GM23248 (cell line): ENCODE data around the gene ATP1B4. TPM values are rescaled to one million over a fixed set of nuclear protein-coding genes. Genes with fewer than 3 reads are reported as not detected.
A peak's percentile ranks its signal among the peaks of the same experiment; 100 is the strongest.

ENCODE experiments used
- DNase-seq: peaks from one replicate; pipeline ENCODE4 v3.0.0-alpha.2; 2015
- H2AFZ ChIP-seq: fragments of 200-600 bp; sonication (generic); 2 replicates; pipeline ENCODE4 v1.6.1; 2016; ENCODE audit warnings: antibody characterized with exemption
- H3F3A ChIP-seq: fragments of 200-600 bp; sonication (generic); 2 replicates; pipeline ENCODE4 v1.6.1; 2016; ENCODE audit warnings: mild to moderate bottlenecking, antibody characterized with exemption, mixed run types; ENCODE audit not compliant: insufficient read depth
- H3K27ac ChIP-seq: fragments of 200-600 bp; sonication (generic); 2 replicates; pipeline ENCODE4 v1.5.1; 2016; ENCODE audit warnings: mild to moderate bottlenecking
- H3K27me3 ChIP-seq: fragments of 200-600 bp; sonication (generic); replicated peaks from 2 replicates; pipeline ENCODE4 v1.6.1; 2016; ENCODE audit warnings: mild to moderate bottlenecking; ENCODE audit not compliant: insufficient read depth
- H3K36me3 ChIP-seq: fragments of 200-600 bp; sonication (generic); 2 replicates; pipeline ENCODE4 v1.6.1; 2016; ENCODE audit warnings: low read depth, mild to moderate bottlenecking
- H3K4me1 ChIP-seq: fragments of 200-600 bp; sonication (generic); 2 replicates; pipeline ENCODE4 v1.6.1; 2016; ENCODE audit warnings: mild to moderate bottlenecking; ENCODE audit not compliant: insufficient read depth
- H3K4me2 ChIP-seq: fragments of 200-600 bp; sonication (generic); one replicate; pipeline ENCODE4 v1.6.1; 2016; ENCODE audit warnings: mild to moderate bottlenecking; ENCODE audit not compliant: unreplicated experiment
- H3K4me3 ChIP-seq: fragments of 200-600 bp; sonication (generic); 2 replicates; pipeline ENCODE4 v1.5.1; 2016; ENCODE audit warnings: mild to moderate bottlenecking
- H3K79me2 ChIP-seq: fragments of 200-600 bp; sonication (generic); 2 replicates; pipeline ENCODE4 v1.6.1; 2016; ENCODE audit warnings: mild to moderate bottlenecking; ENCODE audit not compliant: insufficient read depth
- H3K9ac ChIP-seq: fragments of 200-600 bp; sonication (generic); 2 replicates; pipeline ENCODE4 v1.6.1; 2016; ENCODE audit warnings: mild to moderate bottlenecking
- H3K9me2 ChIP-seq: fragments of 200-600 bp; sonication (generic); 2 replicates; pipeline ENCODE4 v1.6.1; 2016; ENCODE audit warnings: mixed run types, mild to moderate bottlenecking, moderate library complexity; ENCODE audit not compliant: insufficient read depth
- H3K9me3 ChIP-seq: fragments of 200-600 bp; sonication (generic); one replicate; pipeline ENCODE4 v1.6.1; 2017; ENCODE audit warnings: low read depth
- H4K20me1 ChIP-seq: fragments of 200-600 bp; sonication (generic); 2 replicates; pipeline ENCODE4 v1.6.0; 2016; ENCODE audit not compliant: insufficient read depth
- EZH2 ChIP-seq: fragments of 200-600 bp; sonication (generic); IDR thresholded peaks from 2 replicates; pipeline ENCODE4 v1.6.1; 2018; ENCODE audit warnings: antibody characterized with exemption, mild to moderate bottlenecking; ENCODE audit not compliant: insufficient read depth, poor library complexity, severe bottlenecking
- EZH2phosphoT487 ChIP-seq: fragments of 200-600 bp; sonication (generic); IDR thresholded peaks from 2 replicates; pipeline ENCODE4 v1.6.1; 2018; ENCODE audit warnings: antibody characterized with exemption, moderate library complexity, mild to moderate bottlenecking, low read depth; ENCODE audit not compliant: insufficient read depth
- WGBS, 2 experiments: methylation state at CpG; one replicate each; pipeline ENCODE4 v1.1.6; 2015 to 2017; ENCODE audit warnings: low lambda C conversion rate in 2 of 2, low coverage in 1 of 2; ENCODE audit errors: missing lambda C conversion rate in 2 of 2; 5-methylcytosine and 5-hydroxymethylcytosine counted together
- in situ Hi-C: fragments of 300-500 bp; cut with MboI; formaldehyde crosslinking; loops from 2 replicates; pipeline ENCODE4 v1.15.0; 2020
- polyA plus RNA-seq: library from polyadenylated mRNA; unstranded; fragments of >200 nt; fragmentation: Nextera tagmentation; extraction: Ambion mirVana; gene quantifications from 2 replicates; pipeline ENCODE4 v1.2.1, GENCODE V29; 2016
- total RNA-seq: library from RNA; depleted of rRNA; stranded (reverse); fragments of >200 nt; shearing (Covaris generic); gene quantifications from 2 replicates; pipeline ENCODE4 v1.2.3, GENCODE V29; 2014

Gene ATP1B4
- total and polyA plus RNA-seq, 2 experiments from 2014 or later: not detected

DNA sequence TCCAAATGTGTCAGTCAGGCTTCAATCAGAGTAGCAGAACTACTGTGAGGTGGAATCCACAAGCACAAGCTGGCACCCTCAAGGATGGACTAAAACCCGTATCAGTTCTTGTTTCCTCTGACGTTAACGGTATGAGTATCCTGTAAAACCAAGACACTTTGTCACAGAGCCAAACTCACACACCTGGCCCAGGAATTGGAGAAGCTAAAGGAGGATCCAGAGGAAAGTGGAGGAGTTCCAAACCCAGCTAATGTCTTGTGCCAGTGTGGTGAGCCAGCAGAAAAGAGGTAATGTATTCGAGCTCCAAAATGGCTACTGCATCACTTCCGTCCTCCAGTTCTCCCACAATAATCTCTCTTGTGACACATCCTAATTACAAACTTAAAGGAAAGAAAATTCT is 44.7 kb downstream of the ATP1B4 start:
- Histone ChIP-seq H2AFZ (no peak overlapping the region), H3K4me1 (no peaks in the 10 kb centered on the region), H3K4me3 (no peak overlapping the region), H3K79me2 (no peaks in the 10 kb centered on the region), H3K9ac (no peak overlapping the region), H3K9me2 (no peaks in the 10 kb centered on the region), H3F3A (no peaks in the 10 kb centered on the region), H3K36me3 (no peaks in the 10 kb centered on the region), H3K27me3 (no peaks in the 10 kb centered on the region), H3K27ac (no peak overlapping the region), H3K9me3 (no peaks in the 10 kb centered on the region), H3K4me2 (no peak overlapping the region), H4K20me1 (no peaks in the 10 kb centered on the region)
- TF ChIP-seq EZH2 (no peak), EZH2phosphoT487 (no peak)
- in situ Hi-C loops: no loop called here
- 56 to 75% methylated on average over 5 of the region's 5 CpGs for WGBS, 2 experiments
- DNase-seq: no peak

DNA sequence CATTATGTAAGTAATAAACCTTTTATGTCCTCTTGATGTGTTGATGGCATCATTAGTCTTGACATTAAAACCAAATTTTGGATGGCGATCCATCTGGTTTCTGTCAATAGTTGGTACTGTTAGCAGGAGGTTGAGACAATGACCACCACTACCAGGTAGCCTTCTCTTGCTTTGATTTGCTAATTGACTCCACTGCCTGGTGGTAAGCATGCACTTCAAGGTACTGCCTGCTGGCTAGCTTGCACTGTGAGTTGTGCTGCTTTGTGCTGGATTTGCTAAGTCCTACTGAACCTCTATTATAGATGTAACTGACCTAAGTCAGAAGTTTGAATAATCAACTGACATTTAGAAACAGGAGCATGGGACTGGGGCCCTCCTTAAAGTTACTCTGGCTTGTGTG is 46.3 kb downstream of the ATP1B4 start:
- Histone ChIP-seq H3K4me3 (no peak overlapping the region), H3K9me2 (no peaks in the 10 kb centered on the region), H3K27me3 (no peaks in the 10 kb centered on the region), H3K36me3 (no peaks in the 10 kb centered on the region), H3F3A (no peaks in the 10 kb centered on the region), H3K9me3 (no peaks in the 10 kb centered on the region), H3K4me2 (no peak overlapping the region), H3K9ac (no peak overlapping the region), H3K79me2 (no peaks in the 10 kb centered on the region), H3K27ac (no peak overlapping the region), H4K20me1 (no peaks in the 10 kb centered on the region), H2AFZ (no peak overlapping the region), H3K4me1 (no peaks in the 10 kb centered on the region)
- in situ Hi-C loops: no loop called here
- 0 to 5% methylated on average over 1 of the region's 1 CpG for WGBS, 2 experiments
- DNase-seq: no peak
- TF ChIP-seq EZH2phosphoT487: no peak
- TF ChIP-seq EZH2: no peak

DNA sequence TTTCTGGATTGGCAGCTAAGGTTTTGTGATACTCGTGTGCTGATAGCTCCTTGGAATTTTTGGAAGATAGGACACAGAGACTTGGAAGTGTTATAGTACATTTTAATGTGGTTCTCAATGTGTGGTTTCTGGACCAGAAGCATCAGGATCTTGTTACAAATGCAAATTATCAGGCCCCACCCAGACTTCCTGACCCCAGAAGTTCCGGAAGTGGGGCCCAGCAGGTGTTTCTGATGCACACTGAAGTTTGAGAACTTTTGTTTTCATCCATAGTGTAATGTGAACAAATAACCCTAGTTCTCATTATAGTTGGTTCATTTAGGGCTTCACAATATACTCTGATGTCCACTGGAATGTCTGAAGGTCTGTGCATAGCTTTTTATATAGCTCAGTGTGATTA is 57.6 kb downstream of the ATP1B4 start:
- no peak for TF ChIP-seq EZH2phosphoT487
- TF ChIP-seq EZH2: no peak
- in situ Hi-C loops: no loop called here
- WGBS, 2 experiments: 0 to 6% methylated on average over 2 of the region's 2 CpGs

DNA sequence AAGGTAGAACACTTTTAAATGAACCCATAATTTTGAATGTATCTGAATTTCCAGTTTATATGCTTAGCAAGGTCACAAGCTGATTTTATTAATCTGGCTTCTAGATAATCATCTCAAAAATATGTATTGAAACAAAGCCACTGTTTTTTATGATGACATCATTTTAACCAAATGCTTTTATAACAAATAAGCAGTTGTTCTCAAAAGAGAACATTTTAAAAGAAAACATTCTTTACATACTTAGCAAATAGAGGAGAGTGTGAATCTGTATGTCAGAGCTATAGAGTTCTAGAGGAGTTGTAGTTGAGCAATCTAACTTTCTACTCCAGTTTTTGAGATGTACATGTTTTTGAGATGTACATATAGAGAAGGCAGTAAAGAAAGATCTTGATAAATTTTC is 64.7 kb downstream of the ATP1B4 start:
- no peaks in the 10 kb centered on the region for H3K27me3 ChIP-seq
- peak; percentile 13 for DNase-seq
- no peak overlapping the region for H2AFZ ChIP-seq
- H3K9me2 ChIP-seq: no peaks in the 10 kb centered on the region
- TF ChIP-seq EZH2phosphoT487 (no peak), EZH2 (no peak)
- no peak overlapping the region for H3K27ac ChIP-seq
- peaks cover 13% of the 10 kb centered on the region; the same call in 1 of the 2 replicates for H3K4me1 ChIP-seq
- no peak overlapping the region for H3K4me3 ChIP-seq
- H3K79me2 ChIP-seq: no peaks in the 10 kb centered on the region
- no peak overlapping the region for H3K4me2 ChIP-seq
- no peaks in the 10 kb centered on the region for H3F3A ChIP-seq
- no peaks in the 10 kb centered on the region for H4K20me1 ChIP-seq
- no peaks in the 10 kb centered on the region for H3K36me3 ChIP-seq
- no peaks in the 10 kb centered on the region for H3K9me3 ChIP-seq
- no peak overlapping the region for H3K9ac ChIP-seq
- in situ Hi-C loops: no loop called here

More for the DNA sequence above, 57.6 kb downstream of the ATP1B4 start:
- DNase-seq: no peak
- Histone ChIP-seq H3K9me2 (no peaks in the 10 kb centered on the region), H3K27me3 (no peaks in the 10 kb centered on the region), H3K27ac (no peak overlapping the region), H3K4me3 (no peak overlapping the region), H3K4me1 (no peaks in the 10 kb centered on the region), H2AFZ (no peak overlapping the region), H3F3A (no peaks in the 10 kb centered on the region), H3K9me3 (no peaks in the 10 kb centered on the region), H3K36me3 (no peaks in the 10 kb centered on the region), H3K4me2 (no peak overlapping the region), H3K9ac (no peak overlapping the region), H3K79me2 (no peaks in the 10 kb centered on the region), H4K20me1 (no peaks in the 10 kb centered on the region)

DNA sequence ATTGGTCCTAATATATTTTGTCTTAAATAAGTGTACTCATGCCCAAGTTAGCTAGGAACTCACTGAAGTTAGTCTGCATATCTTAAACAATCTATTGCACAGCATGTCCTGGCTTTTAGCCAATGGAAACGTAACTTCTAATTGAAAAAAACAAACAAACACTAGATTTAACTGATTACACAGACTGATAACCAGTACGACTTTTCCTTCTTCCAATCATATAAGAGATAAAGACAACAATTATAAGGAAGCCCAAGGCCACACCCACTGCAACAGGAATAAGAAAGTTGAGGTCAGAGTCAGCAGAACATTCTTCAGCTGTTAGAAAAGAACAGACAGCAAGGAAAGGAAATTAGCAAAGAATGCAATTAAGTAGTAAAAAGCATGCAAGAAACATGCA is 66.4 kb downstream of the ATP1B4 start:
- TF ChIP-seq EZH2 (no peak), EZH2phosphoT487 (no peak)
- in situ Hi-C loops: no loop called here
- DNase-seq: no peak
- H3K9me2 ChIP-seq: no peaks in the 10 kb centered on the region
- no peaks in the 10 kb centered on the region for H3K79me2 ChIP-seq
- H3F3A ChIP-seq: no peaks in the 10 kb centered on the region
- H3K27me3 ChIP-seq: no peaks in the 10 kb centered on the region
- H3K36me3 ChIP-seq: no peaks in the 10 kb centered on the region
- H3K27ac ChIP-seq: no peak overlapping the region
- H2AFZ ChIP-seq: no peak overlapping the region
- no peak overlapping the region for H3K4me3 ChIP-seq
- H4K20me1 ChIP-seq: no peaks in the 10 kb centered on the region
- whole genome bisulfite sequencing, 2 experiments: 26 to 29% methylated on average over 2 of the region's 2 CpGs
- peaks cover 13% of the 10 kb centered on the region; the same call in 1 of the 2 replicates for H3K4me1 ChIP-seq
- H3K4me2 ChIP-seq: no peak overlapping the region
- H3K9me3 ChIP-seq: no peaks in the 10 kb centered on the region
- H3K9ac ChIP-seq: no peak overlapping the region
